GM20431 (cell line): ENCODE data around the gene VPS18.

Source experiments
- in situ Hi-C: fragments of 300-500 bp; cut with MseI, MboI; formaldehyde crosslinking; loops from one replicate; pipeline ENCODE4 v1.15.0; 2020; ENCODE audit warnings: low sequenced_read_pairs; ENCODE audit not compliant: unreplicated experiment

The VPS18 gene

GRCh38 chr15:40932156-40932555 is 37.9 kb downstream of the VPS18 start:
- in situ Hi-C loops = no loop called here

GRCh38 chr15:40932649-40933516 is 38.6 kb downstream of the VPS18 start:
- in situ Hi-C loops = no loop called here

GRCh38 chr15:40933517-40933902 is 39.3 kb downstream of the VPS18 start:
- in situ Hi-C loops = no loop called here

GRCh38 chr15:40934457-40934856 is 40.2 kb downstream of the VPS18 start:
- in situ Hi-C loops = no loop called here

- in situ Hi-C loops = no loop called here
Measured at GRCh38 chr15:40936234-40936708, 42.0 kb downstream of the VPS18 start.

- in situ Hi-C loops = no loop called here
Measured at GRCh38 chr15:40936709-40937666, 42.7 kb downstream of the VPS18 start.

GRCh38 chr15:40937762-40938535 is 43.7 kb downstream of the VPS18 start:
- in situ Hi-C loops = no loop called here

- in situ Hi-C loops = no loop called here
Measured at GRCh38 chr15:40938536-40938870, 44.3 kb downstream of the VPS18 start.

GRCh38 chr15:40940296-40940801 is 46.1 kb downstream of the VPS18 start:
- in situ Hi-C loops = no loop called here

GRCh38 chr15:40941068-40941527 is 46.8 kb downstream of the VPS18 start:
- in situ Hi-C loops = no loop called here

GRCh38 chr15:40941528-40942336 is 47.5 kb downstream of the VPS18 start:
- in situ Hi-C loops = no loop called here

- in situ Hi-C loops = no loop called here
Measured at GRCh38 chr15:40942337-40942854, 48.1 kb downstream of the VPS18 start.

GRCh38 chr15:40942878-40943277 is 48.6 kb downstream of the VPS18 start:
- in situ Hi-C loops = no loop called here

- in situ Hi-C loops = no loop called here
Measured at GRCh38 chr15:40943764-40944365, 49.6 kb downstream of the VPS18 start.

- in situ Hi-C loops = no loop called here
Measured at GRCh38 chr15:40944510-40945296, 50.5 kb downstream of the VPS18 start.

- in situ Hi-C loops = no loop called here
Measured at GRCh38 chr15:40948706-40949473, 54.6 kb downstream of the VPS18 start.

GRCh38 chr15:40949756-40950207 is 55.5 kb downstream of the VPS18 start:
- in situ Hi-C loops = no loop called here
